G401.6 (cell line): ENCODE data around the gene KLRD1.
"Not testable (repeated sequence)": the region's sequence is repeated elsewhere in the genome, so short reads cannot be mapped to it uniquely, and the experiment has no call there.

Experiments
- FAIRE-seq: peaks from 2 replicates; lab custom pipeline; 2012; peaks lifted over from hg19 to GRCh38; lab: Jason Lieb, UNC

The KLRD1 gene, protein sequence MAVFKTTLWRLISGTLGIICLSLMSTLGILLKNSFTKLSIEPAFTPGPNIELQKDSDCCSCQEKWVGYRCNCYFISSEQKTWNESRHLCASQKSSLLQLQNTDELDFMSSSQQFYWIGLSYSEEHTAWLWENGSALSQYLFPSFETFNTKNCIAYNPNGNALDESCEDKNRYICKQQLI

DNA sequence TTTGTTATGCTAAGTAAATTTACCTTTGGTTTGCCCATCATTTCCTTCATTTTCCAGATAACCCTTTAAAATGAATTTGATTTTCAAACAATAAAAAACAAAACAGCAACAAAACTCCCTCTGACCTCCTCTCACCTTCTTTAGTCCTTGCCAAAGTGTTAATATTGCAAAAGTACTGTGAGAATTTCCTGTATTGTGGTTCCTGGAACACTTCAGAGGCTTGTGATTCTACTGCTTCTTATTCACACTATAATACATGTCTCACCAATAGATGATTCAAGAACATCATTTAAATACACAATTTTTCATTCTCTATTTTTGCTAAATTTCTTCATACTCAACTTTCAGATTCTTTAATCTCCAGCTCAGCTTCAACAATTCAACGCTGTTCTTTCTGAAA lies at the start of gene KLRD1:
KLRD1 (plus strand) TSS at position 241 of the 400 bp plus-strand sequence. CDS start 208 bp downstream, outside the sequence.
- FAIRE-seq: no peak

DNA sequence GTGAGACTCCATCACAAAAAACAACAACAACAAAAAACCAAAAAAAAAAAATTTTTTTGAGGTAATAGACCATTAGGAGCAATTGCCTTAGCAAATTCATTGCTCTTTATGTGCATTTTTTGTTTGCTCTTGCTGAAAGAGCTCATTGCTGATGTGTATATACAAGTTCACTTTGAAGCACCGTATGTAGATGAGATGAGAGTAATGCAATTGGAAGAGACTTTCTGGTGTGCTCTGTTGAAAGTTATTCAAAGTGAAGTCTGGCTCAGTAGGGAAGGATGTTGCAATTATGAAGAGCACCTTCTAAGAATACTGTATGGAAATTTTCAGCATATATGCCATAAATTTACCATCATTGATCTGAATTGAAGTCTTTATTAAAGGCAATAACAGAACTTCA lies 46.7 kb upstream of the KLRD1 start:
- no peak for FAIRE-seq

DNA sequence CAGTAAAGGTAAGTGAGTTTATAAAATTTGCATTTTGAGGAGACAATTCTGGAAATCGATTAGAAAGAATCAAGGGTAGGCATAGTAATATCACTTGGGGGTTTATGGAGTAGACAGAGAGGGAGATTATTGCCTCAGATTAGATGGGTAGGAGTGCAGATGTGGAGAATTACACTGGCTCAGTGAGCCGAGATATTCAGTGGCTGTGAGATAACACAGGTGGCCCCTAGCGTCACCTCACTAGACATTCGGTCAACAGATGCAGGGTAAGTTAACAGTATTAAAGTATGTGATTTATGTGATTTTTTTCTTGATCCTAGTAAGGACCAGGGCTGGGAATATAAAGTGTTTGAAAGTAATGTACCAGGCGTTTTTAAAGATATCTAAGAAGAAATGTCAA lies 39.6 kb upstream of the KLRD1 start:
- FAIRE-seq: no peak

DNA sequence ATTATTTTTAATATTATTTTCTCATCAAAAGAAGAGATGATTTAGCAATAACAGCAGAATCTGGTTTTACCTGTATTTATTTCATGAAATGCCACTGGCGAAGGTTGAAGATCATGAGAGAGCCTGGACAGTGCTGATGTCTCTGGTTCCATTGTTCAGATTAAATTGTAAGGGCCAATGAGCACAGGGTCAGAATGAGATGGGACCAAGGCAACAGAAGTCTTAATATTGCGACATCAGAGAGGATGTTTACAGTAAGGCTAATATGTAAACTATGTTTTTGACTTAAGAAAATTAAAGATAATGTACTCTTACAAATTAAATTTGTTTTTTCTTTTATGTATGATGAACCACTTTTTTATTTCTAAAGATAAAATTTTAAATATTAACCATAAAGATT lies 35.2 kb upstream of the KLRD1 start:
- no peak for FAIRE-seq

DNA sequence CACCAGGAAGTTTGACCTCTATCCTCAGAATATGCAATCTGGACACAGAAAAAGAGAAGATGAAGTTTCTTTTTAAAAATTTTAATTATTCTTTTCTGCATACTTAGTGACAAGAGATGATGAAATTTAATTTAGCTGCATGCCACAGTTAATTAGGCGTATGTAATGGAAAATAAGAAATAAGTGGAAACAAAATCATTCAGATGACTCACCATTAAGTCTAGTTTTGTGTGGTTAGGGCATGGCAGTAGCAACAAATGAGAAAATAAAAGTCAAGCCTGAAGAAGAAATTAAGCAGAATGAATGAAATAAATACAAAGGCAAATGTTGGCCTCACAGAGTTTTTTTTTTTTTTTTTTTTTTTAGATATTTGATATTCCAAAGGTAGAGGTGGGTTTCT lies 30.9 kb upstream of the KLRD1 start:
- FAIRE-seq: no peak

DNA sequence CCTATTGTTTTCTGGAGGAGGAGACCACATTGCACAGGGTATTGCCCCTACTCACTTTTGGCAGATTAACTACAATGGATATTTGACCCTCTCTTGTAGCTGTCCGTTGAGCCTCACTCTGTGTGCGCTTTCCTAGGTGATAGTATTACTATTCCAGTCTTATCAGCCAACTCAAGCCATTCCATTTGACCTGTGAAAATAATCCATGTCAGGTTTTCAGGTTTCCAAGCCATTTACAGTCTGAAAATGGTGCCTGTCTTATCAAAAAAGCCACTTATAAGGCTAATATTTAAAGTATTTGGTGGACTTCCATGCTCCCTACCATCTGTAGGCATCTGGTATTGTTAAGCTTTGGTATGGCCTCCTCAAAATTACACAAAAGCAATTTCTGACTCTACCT lies 29.6 kb upstream of the KLRD1 start:
- no peak for FAIRE-seq

DNA sequence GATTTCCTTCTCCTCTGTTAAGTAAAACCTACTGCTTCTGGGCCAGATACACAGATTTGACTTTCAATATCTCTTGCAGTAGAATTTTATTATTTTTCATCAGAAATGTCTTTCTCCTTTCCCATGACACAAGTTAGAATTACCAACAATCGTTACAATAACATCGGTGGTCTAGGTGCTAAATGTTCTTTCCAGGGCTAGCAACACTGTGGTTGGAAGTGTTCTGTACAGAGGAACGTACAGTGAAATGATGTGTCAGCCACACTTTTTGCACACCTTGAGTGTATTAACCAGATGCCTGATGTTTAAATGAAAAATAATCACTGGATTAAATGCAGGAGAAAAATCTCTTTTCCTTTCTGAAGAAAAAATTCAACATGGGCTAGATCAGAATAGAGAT lies 27.7 kb upstream of the KLRD1 start:
- FAIRE-seq: no peak

DNA sequence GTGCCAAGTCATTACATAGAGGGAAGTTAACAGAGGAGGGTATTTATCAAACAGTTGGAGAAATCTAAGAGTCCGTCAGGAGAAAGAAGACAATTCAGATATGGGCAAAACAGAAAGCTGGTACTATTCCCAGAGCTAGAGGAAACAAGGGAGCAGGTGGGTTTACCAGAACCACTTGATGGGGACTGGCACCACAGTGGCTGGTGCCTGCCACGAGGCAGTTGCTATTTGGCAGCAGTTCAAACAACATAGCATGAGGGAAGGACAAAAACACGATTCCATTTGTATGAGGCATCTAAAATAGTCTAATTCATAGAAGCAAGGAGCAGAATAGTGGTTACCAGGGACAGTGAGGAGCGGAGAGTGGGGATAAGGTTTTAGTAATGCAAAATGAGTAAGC lies 24.6 kb upstream of the KLRD1 start:
- no peak for FAIRE-seq

DNA sequence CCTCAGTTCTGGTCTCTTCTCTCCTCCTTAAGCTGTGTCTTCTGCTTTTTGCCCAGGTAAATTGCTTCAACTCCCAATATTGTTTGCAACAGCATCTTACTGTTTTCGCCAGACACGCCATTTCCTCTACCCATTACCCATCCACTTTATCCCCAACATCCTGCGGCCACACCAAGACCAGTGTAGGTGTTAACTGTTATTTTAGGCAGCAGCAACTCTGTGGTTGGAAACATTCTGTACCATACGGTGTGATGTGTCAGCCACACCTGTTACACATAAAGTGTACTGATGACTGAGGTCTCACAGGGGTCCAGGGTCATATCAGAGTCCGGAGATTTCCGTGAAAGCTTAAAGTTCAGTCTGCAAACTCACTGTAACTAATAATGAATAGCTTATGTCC lies 21.8 kb upstream of the KLRD1 start:
- no peak for FAIRE-seq

DNA sequence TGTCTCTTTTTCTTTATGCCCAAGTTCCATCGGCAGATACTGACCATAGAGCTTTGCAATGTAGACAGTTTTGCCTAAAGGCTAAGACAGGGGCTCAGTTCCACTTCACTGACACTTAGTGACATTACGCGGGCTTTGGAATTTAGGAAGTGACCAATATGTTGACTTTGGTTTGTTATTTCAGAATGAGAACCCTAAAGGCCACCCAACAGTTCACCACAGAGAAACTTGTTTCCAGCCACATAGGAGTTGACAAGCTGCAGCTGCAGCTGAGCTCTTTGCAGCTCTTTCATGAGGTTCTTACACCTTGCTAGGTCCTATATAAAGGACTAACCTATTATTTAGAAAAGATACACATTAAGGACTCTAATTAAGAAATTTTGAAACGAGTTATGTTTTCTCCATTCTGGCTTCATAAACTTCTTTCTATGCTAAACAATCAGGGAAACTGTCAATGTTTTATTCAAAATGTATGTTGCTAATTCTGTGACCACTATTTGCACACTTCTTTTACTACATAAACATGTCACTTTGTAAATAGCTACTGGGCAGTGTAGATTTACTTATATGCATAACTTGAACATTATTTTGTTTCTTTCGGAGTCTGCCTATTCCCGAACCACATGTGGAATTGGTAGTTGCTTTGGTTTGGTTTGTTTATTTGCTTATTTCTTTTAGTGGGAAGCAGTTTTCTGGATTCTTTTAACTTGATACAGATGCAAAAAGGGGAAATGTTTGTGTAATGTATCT lies 18.5 kb upstream of the KLRD1 start:
- no peak for FAIRE-seq

DNA sequence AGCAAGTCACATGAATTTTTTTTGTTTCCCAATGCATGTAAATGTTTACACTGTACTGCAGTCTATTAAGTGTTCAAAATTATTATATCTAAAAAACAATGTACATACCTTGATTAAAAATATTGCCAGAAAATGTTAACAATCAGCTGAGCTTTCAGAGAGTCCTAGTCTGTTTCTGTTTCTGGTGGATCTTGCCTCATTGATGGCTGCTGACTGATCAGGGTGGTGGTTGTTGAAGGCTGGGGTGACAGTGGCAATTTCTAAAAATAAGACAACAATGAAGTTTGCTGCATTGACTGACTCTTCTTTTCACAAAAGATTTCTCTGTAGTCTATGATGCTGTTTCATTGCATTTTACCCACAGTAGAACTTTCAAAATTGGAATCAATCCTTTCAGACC lies 16.6 kb upstream of the KLRD1 start:
- no peak for FAIRE-seq

DNA sequence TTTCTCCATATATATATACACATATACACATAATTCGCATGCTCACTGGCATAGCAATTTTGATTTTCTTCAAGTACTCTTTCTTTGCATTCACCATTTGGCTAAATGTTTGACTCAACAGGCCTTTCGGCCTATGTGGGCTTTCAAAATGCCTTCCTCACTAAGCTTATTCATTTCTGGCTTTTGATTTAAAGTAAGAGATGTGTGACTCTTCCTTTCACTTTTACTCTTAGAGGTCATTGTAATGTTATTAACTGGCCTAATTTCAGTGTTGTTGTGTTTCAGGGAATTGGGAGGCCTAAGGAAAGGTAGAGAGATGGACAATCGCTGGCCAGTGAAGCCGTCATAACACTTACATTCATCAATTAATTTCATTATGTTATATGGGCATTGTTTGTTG lies 14.5 kb upstream of the KLRD1 start:
- FAIRE-seq: no peak

DNA sequence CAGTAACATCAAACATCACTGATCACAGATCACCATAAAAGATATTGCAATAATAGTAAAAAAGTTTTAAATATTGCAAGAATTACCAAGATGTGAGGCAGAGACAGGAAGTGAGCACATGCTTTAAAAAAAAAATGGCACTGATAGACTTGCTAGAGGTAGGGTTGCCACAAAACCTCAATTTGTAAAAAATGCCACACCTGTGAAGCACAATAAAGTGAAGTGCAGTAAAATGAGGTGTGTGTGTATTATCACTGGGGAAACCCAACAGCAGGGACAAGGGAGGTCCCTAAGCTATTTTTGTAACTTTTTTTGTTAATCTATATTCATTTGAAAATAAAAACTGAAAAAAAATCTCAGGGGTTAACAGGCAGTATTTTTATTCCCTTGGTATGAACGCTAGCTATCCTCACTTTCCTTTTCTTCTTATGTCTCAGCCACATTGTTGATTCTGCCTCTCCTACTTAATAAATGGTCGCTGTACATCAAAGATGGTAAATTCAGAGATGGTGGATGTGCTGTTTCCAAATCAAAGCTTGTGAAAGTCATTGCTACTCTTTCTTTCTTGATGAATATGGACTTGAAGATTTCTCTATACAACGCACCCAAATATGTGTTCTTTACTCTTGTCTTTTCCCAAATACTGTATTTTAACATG lies 14.0 kb upstream of the KLRD1 start:
- no peak for FAIRE-seq

DNA sequence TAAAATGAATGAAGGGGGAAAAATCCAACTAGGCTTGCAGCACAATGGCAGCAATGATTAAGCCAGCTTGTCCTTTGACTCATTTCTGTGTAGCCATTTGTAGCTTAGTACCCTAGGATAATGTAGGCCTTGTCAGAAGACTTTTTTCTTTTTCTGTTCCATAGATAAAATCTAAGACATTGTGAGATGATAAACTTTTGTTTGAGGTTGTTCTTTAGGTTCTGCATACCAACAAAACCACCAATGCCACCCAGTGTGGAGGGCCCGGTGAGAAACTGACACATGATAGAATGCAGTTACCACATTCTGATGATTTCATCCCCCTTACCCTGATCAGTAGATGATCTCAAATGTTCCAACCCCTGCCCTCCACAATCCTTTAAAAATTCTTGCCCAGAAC lies 6.6 kb upstream of the KLRD1 start:
- FAIRE-seq: no peak

DNA sequence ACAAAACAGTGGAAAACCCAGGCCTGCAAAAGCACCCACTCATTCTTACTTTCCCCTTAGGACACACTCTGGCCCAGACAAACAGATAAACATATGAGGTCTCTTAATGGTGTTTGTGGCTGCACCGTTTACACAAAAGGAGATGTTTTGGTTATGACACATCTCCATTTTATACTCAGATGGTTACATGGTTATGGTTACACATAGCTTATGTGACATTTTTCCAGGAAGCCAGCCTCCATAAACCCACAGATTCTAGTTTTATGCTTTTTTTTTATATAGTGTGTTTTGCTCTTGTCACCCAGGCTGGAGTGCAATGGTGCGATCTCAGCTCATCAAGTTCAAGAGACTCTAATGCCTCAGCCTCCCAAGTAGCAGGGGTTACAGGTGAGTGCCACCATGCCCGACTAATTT lies 3.5 kb upstream of the KLRD1 start:
- FAIRE-seq: no peak

DNA sequence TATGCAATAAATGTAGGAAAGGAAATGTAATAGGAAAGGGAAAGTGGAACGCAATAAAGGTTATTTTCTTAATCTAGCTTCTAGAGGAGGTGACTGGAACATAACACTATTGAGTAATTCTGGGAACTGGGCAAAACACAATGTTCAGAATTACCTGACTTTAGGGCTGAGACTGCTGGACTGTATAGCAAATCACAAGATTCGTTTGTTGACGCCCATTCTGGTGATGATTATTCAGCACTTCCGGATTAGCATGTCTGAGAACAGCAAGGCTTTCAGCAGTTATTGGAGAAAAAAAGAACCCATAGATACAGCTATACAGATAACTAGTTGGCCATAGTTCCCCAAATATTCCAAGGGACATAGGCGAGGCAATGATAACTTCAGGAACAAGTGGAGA lies 2.3 kb upstream of the KLRD1 start:
- no peak for FAIRE-seq

DNA sequence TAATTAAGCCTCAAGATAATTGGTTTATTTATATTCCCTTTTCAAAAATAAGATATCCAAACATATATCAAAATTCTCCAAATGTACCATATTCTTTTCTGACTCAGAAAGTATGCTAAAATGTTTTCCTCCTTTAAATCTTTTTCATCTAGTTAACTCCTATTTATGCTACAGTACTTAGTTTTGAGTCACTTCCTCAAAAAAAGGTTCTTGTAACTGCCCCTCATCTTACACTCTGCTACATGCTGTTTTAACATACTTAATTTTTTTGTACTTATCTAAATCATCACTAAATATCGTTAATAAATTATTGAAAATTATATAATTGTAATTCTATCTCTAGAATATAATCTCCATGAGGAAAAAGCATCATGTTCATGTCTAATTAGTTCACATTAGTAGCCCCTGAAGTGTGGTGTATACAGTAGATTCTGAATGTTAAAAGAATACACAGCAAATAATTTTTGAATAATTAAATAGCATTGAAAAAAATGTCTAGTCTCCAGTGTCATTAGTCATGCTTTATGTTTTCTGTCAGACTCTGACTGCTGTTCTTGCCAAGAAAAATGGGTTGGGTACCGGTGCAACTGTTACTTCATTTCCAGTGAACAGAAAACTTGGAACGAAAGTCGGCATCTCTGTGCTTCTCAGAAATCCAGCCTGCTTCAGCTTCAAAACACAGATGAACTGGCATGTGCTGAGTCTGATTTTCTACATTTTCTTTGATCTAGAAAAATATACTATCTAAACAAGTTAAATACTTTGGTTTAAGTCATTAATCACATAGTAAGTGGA lies 3.5 kb downstream of the KLRD1 start:
- FAIRE-seq: peak; percentile 6

DNA sequence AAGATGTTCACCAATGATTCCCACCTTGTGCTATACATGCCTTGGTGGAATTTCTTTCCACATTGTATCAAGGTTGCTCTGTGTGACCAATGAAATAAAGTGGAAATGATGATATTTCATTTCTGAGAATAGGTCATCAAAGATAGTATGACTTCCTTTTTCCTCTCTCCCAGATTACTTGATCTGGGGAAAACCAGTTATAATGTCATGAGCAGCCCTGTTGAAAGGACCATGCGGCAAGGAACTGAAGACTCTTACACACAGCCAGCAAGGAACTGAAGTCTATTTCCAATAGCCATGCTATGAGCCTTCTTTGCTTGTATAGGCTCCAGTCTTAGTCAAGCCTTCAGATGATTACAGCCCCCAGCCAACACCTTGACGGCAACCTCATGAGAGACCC lies 11.7 kb downstream of the KLRD1 start:
- FAIRE-seq: no peak

DNA sequence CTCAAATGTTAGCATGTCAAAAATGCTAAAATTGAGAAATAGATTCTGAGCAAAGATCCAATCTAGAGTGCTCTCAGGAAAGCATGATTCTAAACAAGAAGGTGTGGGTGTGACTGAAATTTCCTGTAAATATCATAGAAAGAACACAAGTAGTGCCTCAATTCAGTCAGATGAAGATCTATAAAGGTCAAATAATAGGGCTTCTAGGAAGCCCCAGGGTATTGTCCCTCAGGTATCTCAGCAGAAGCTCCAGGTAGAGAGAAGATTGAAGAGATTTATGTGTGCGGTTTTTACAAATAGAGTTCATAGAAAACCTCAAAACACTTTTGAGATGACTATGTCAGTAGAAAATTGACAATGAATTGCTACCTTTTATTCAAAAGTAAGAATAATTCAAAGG lies 13.0 kb downstream of the KLRD1 start:
- FAIRE-seq: no peak

DNA sequence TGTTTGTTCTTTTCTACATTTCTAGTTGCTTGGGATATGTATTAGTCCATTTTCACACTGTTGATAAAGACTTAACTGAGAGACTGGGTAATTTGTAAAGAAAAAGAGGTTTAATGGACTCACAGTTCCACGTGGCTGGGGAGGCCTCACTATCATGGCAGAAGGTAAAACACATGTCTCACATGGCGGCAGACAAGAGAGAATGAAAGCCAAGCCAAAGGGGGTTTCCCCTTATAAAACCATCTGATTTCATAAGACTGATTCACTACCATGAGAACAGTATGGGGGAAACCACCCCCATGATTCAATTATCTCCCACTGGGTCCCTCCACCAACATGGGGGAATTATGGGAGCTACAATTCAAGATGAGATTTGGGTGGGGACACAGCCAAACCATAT lies 21.0 kb downstream of the KLRD1 start:
- not testable (repeated sequence) for FAIRE-seq

DNA sequence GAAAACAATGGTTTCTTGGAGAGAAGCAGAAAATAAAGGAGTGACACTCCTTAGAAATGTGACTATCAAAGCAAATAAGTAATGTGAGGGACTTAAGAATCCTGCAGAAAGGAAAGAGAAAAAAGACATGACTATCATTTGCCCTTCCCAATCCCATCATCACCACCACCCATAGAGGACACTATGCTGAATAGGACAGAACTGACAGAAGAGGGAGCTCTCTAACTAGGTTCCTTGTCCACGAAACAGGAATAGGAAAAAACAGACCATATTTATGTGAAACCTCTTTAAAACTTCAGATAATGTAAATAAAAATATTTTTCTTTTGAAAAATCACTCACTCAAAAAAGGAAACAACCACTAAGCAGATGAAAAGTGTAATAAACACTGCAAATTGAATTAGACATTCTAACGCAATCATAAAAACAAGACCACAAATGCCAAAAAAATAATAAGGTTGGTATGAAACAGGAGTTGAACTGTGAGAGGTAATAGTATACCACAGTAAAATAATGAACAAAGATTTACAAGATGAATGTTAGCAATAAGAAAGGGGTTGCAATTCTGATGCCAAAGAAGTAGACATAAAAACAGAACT lies 24.1 kb downstream of the KLRD1 start:
- FAIRE-seq: peak; percentile 78

DNA sequence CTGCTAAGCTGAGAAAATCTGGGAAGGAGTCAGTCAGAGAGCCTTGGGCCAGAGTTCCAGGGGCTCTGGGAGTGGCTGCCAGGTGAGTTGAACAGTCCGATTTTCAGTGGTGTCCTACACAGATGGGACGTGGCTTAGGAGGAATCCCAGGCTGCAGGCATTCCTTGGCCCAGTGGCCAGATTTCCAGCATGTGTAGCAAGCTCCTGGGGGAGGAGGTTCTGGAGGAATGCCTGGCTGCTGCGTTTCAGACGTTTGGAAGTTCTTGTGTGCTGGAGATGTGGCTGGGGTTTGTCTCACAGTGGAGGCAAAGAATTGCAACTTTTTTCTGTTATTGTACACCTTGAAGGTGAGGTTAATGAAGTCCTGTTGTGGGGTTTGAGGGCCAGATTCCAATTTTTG lies 28.5 kb downstream of the KLRD1 start:
- not testable (repeated sequence) for FAIRE-seq

DNA sequence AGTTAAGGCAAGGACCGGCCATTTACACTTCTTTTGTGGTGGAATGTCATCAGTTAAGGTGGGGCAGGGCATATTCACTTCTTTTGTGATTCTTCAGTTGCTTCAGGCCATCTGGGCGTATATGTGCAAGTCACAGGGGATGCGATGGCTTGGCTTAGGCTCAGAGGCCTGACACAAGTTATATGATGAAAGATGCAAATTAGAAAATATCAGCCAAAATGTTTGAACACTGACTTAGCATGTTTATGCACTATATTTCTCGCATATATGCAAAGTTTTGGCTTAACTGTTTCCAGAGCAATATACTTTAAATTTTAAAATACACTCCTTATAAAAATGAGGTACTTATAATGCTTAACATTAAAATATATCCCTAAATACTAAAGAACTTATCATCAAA lies 30.8 kb downstream of the KLRD1 start:
- not testable (repeated sequence) for FAIRE-seq
